ENCODE measurements around the gene NCS1. TPM values are rescaled to one million over a fixed set of nuclear protein-coding genes. Genes with fewer than 3 reads are reported as not detected.

NCS1 gene
- total and polyA plus RNA-seq, 8 donors, result 16.7 to 24.9 (median 19.7) TPM

GRCh38 chr9:130139251-130139650 lies 33.0 kb upstream of the NCS1 start:
- Histone ChIP-seq H3K27ac (peak overlapping the region in 1 of 2 donors; percentile 42), H3K4me3 (no peak overlapping the region), H3K4me1 (peaks cover 5 to 23% of the 10 kb centered on the region in 2 donors), H3K9me3 (no peaks in the 10 kb centered on the region), H3K36me3 (peaks cover 0 to 28% of the 10 kb centered on the region in 2 donors), H3K27me3 (peaks cover 0 to 25% of the 10 kb centered on the region in 2 donors)
- TF ChIP-seq CTCF (IDR thresholded peaks at IDR 0.05), result no peak
- intact Hi-C loops (cut with DNase I), result no loop called here
- ATAC-seq, result no peak
- DNase-seq, result no peak

- Histone ChIP-seq H3K9me3 (no peaks in the 10 kb centered on the region), H3K36me3 (peaks cover 0 to 16% of the 10 kb centered on the region in 2 donors), H3K27me3 (peaks cover 0 to 39% of the 10 kb centered on the region in 2 donors), H3K27ac (no peak overlapping the region), H3K4me3 (no peak overlapping the region), H3K4me1 (peaks cover 5 to 23% of the 10 kb centered on the region in 2 donors)
- ATAC-seq (no peak), DNase-seq (no peak)
- intact Hi-C loops (cut with DNase I), result no loop called here
- no peak for TF ChIP-seq CTCF (IDR thresholded peaks at IDR 0.05)
Observed at GRCh38 chr9:130140706-130141105, 31.5 kb upstream of the NCS1 start.

- H3K27me3 ChIP-seq, result peaks cover 1 to 53% of the 10 kb centered on the region in 2 donors
- intact Hi-C loops (cut with DNase I), result no loop called here
- no peak for DNase-seq
- H3K9me3 ChIP-seq, result no peaks in the 10 kb centered on the region
- no peak for TF ChIP-seq CTCF (IDR thresholded peaks at IDR 0.05)
- ATAC-seq, result no peak
- H3K4me1 ChIP-seq, result peaks cover 5 to 21% of the 10 kb centered on the region in 2 donors
- no peak overlapping the region for H3K27ac ChIP-seq
- H3K36me3 ChIP-seq, result peaks cover 0 to 3% of the 10 kb centered on the region in 2 donors
- no peak overlapping the region for H3K4me3 ChIP-seq
Observed at GRCh38 chr9:130142056-130142455, 30.1 kb upstream of the NCS1 start.

- ATAC-seq (no peak), DNase-seq (no peak)
- H3K4me1 ChIP-seq, result peaks cover 4 to 15% of the 10 kb centered on the region in 2 donors
- no peaks in the 10 kb centered on the region for H3K36me3 ChIP-seq
- no peak for TF ChIP-seq CTCF (IDR thresholded peaks at IDR 0.05)
- no peak overlapping the region for H3K4me3 ChIP-seq
- intact Hi-C loops (cut with DNase I), result no loop called here
- peaks cover 5 to 59% of the 10 kb centered on the region in 2 donors for H3K27me3 ChIP-seq
- H3K27ac ChIP-seq, result no peak overlapping the region
- H3K9me3 ChIP-seq, result no peaks in the 10 kb centered on the region
Observed at GRCh38 chr9:130142641-130143040, 29.6 kb upstream of the NCS1 start.

- H3K36me3 ChIP-seq, result no peaks in the 10 kb centered on the region
- H3K9me3 ChIP-seq, result no peaks in the 10 kb centered on the region
- no peak for ATAC-seq
- H3K27me3 ChIP-seq, result peaks cover 5 to 60% of the 10 kb centered on the region in 2 donors
- no peak overlapping the region for H3K27ac ChIP-seq
- intact Hi-C loops (cut with DNase I), result no loop called here
- no peak overlapping the region for H3K4me3 ChIP-seq
- no peak for TF ChIP-seq CTCF (IDR thresholded peaks at IDR 0.05)
- peaks cover 2 to 7% of the 10 kb centered on the region in 2 donors for H3K4me1 ChIP-seq
- no peak for DNase-seq
Observed at GRCh38 chr9:130143279-130143893, 28.8 kb upstream of the NCS1 start.
